A549 (cell line): Measurements from ENCODE around the gene RPS25. TPM values are rescaled to one million over a fixed set of nuclear protein-coding genes. Genes with fewer than 3 reads are reported as not detected.
A peak's percentile ranks its signal among the peaks of the same experiment; 100 is the strongest.

Source experiments
- ATAC-seq, 2 experiments: fragments of 200-7000 bp in 1 of 2; fragments of >200 bp in 1 of 2; cut with Nextera tagmentation in 1 of 2; cut with Tn5 transposase in 1 of 2; 3 replicates each; pipeline versions ENCODE4 v1.8.0 to v1.9.1; 2018 to 2020; ENCODE audit warnings: mild to moderate bottlenecking in 1 of 2, moderate library complexity in 1 of 2
- CTCF ChIA-PET: fragments of 300-600 bp; sonication (Branson Sonifier 250); formaldehyde crosslinking; extraction: SDS; loops from one replicate; lab custom pipeline; 2021; ENCODE audit warnings: antibody characterized with exemption, inconsistent platforms; lab: Yijun Ruan, JAX
- POLR2A ChIA-PET: fragments of 350-600 bp; formaldehyde crosslinking; extraction: SDS; loops from one replicate; lab custom pipeline; 2021; ENCODE audit warnings: antibody characterized with exemption, inconsistent platforms; lab: Yijun Ruan, JAX
- DNase-seq, 2 experiments: peaks; one replicate each; pipeline versions ENCODE4 v3.0.0 to v3.0.0-alpha.2; 2011 to 2016; ENCODE audit warnings: low read depth in 1 of 2, low spot score in 1 of 2
- FAIRE-seq: peaks from 2 replicates; lab custom pipeline; 2011; peaks lifted over from hg19 to GRCh38; lab: Jason Lieb, UNC
- H3K27ac ChIP-seq, 2 experiments: fragments of >200 bp; sonication (Bioruptor Twin); formaldehyde crosslinking; 3 replicates each; pipeline ENCODE4 v1.5.1; 2016 to 2017
- H3K4me1 ChIP-seq: fragments of >200 bp; sonication (Bioruptor Twin); formaldehyde crosslinking; 3 replicates; pipeline ENCODE4 v1.6.1; 2016
- H3K4me2 ChIP-seq: fragments of >200 bp; sonication (Bioruptor Twin); formaldehyde crosslinking; 3 replicates; pipeline ENCODE4 v1.6.1; 2016
- H3K4me3 ChIP-seq: fragments of >200 bp; sonication (Bioruptor Twin); formaldehyde crosslinking; 3 replicates; pipeline ENCODE4 v1.5.1; 2016
- H3K9me3 ChIP-seq: fragments of >200 bp; sonication (Bioruptor Twin); formaldehyde crosslinking; 3 replicates; pipeline ENCODE4 v1.6.1; 2016
- ATOH8 ChIP-seq: fragments of 250-450 bp; sonication (Bioruptor Pico); IDR thresholded peaks from 2 replicates; pipeline ENCODE4 v1.5.0; 2020; ENCODE audit warnings: low read depth, mild to moderate bottlenecking, moderate library complexity
- BHLHE40 ChIP-seq: IDR thresholded peaks from 2 replicates; pipeline ENCODE4 v1.6.1; 2012; ENCODE audit warnings: low read depth, low read length, inconsistent platforms
- CHD2 ChIP-seq: fragments of 150-350 bp; IDR thresholded peaks from 2 replicates; pipeline ENCODE4 v1.6.1; 2014; ENCODE audit warnings: low read length; ENCODE audit not compliant: partially characterized antibody
- CHD4 ChIP-seq: fragments of 200-600 bp; sonication (generic); IDR thresholded peaks from 2 replicates; pipeline ENCODE4 v1.6.1; 2016; ENCODE audit warnings: antibody characterized with exemption, mild to moderate bottlenecking, borderline replicate concordance
- E2F6 ChIP-seq: IDR thresholded peaks from 2 replicates; pipeline ENCODE4 v1.6.1; 2012; ENCODE audit warnings: low read depth, borderline replicate concordance
- EHF ChIP-seq: fragments of 250-450 bp; sonication (Bioruptor Pico); IDR thresholded peaks from 2 replicates; pipeline ENCODE4 v1.5.0; 2020; ENCODE audit warnings: mild to moderate bottlenecking
- EHMT2 ChIP-seq: fragments of 200-600 bp; sonication (generic); IDR thresholded peaks from 2 replicates; pipeline ENCODE4 v1.6.1; 2016; ENCODE audit warnings: antibody characterized with exemption, low read depth, mild to moderate bottlenecking, moderate library complexity
- ELK1 ChIP-seq: fragments of 150-350 bp; IDR thresholded peaks from 2 replicates; pipeline ENCODE4 v1.6.1; 2014; ENCODE audit warnings: low read depth, mild to moderate bottlenecking, low read length
- ESRRA ChIP-seq: fragments of 150-350 bp; IDR thresholded peaks from 2 replicates; pipeline ENCODE4 v1.6.1; 2014; ENCODE audit warnings: mild to moderate bottlenecking, low read length, borderline replicate concordance
- FOSL2 ChIP-seq, 2 experiments: fragments of 450-650 bp in 1 of 2; fragments of >200 bp in 1 of 2; sonication (Bioruptor Twin) in 1 of 2; formaldehyde crosslinking; IDR thresholded peaks; 2 replicates each; pipeline versions ENCODE4 v1.5.0 to v1.6.1; 2016 to 2020; ENCODE audit warnings: mild to moderate bottlenecking in 1 of 2, moderate library complexity in 1 of 2
- HES2 ChIP-seq: fragments of >200 bp; sonication (Bioruptor Twin); formaldehyde crosslinking; IDR thresholded peaks from 2 replicates; pipeline ENCODE4 v1.6.1; 2016
- HOXB5 ChIP-seq: fragments of 250-450 bp; sonication (Bioruptor Pico); IDR thresholded peaks from 2 replicates; pipeline ENCODE4 v1.5.0; 2020; ENCODE audit warnings: mild to moderate bottlenecking, moderate library complexity
- JUN ChIP-seq, 2 experiments: fragments of >200 bp; sonication (Bioruptor Twin); formaldehyde crosslinking; IDR thresholded peaks; 2 replicates in 1 of 2; 3 replicates in 1 of 2; pipeline ENCODE4 v1.6.1; 2016 to 2017
- JUNB ChIP-seq: fragments of >200 bp; sonication (Bioruptor Twin); formaldehyde crosslinking; IDR thresholded peaks from 2 replicates; pipeline ENCODE4 v1.6.1; 2016
- KDM1A ChIP-seq: fragments of 200-600 bp; sonication (generic); IDR thresholded peaks from 2 replicates; pipeline ENCODE4 v1.6.1; 2016; ENCODE audit warnings: low read depth, mild to moderate bottlenecking
- MAZ ChIP-seq: fragments of 150-350 bp; IDR thresholded peaks from 2 replicates; pipeline ENCODE4 v1.6.1; 2014; ENCODE audit warnings: antibody characterized with exemption, low read depth, low read length, borderline replicate concordance
- PHF8 ChIP-seq: fragments of 200-600 bp; sonication (generic); IDR thresholded peaks from 2 replicates; pipeline ENCODE4 v1.6.1; 2016; ENCODE audit warnings: low read depth, mild to moderate bottlenecking, antibody characterized with exemption, moderate library complexity, borderline replicate concordance
- POLR2A ChIP-seq: IDR thresholded peaks from 2 replicates; pipeline ENCODE4 v1.6.1; 2012; ENCODE audit warnings: mild to moderate bottlenecking, low read length
- SMC3 ChIP-seq: fragments of >200 bp; sonication (Bioruptor Twin); formaldehyde crosslinking; IDR thresholded peaks from 3 replicates; pipeline ENCODE4 v1.6.1; 2018; ENCODE audit warnings: inconsistent platforms
- SREBF2 ChIP-seq: fragments of 450-650 bp; IDR thresholded peaks from 2 replicates; pipeline ENCODE4 v1.6.1; 2014; ENCODE audit warnings: mild to moderate bottlenecking, moderate library complexity
- TFCP2L1 ChIP-seq: fragments of 250-450 bp; sonication (Bioruptor Pico); IDR thresholded peaks from 2 replicates; pipeline ENCODE4 v1.5.0; 2021; ENCODE audit warnings: mild to moderate bottlenecking
- TP53 ChIP-seq: fragments of 250-450 bp; sonication (Bioruptor Pico); IDR thresholded peaks from 2 replicates; pipeline ENCODE4 v1.5.0; 2021; ENCODE audit warnings: mild to moderate bottlenecking, moderate library complexity
- ZSCAN20 ChIP-seq: fragments of 250-450 bp; sonication (Bioruptor Pico); IDR thresholded peaks from 2 replicates; pipeline ENCODE4 v1.8.0; 2022; ENCODE audit warnings: mild to moderate bottlenecking, moderate library complexity
- WGBS: methylation state at CpG from one replicate; pipeline ENCODE4 v1.1.6; 2017; ENCODE audit errors: missing lambda C conversion rate; 5-methylcytosine and 5-hydroxymethylcytosine counted together
- polyA plus RNA-seq, 4 experiments: library from polyadenylated mRNA; depleted of rRNA in 3 of 4; stranded (reverse); fragments of >200 nt; fragmentation: RNase III in 1 of 4; extraction: RNeasy Plus Mini Kit Qiagen cat#74134 plus additional on column Dnase treatment in 1 of 4; gene quantifications; 2 replicates in 3 of 4; 3 replicates in 1 of 4; pipeline ENCODE4 v1.2.3, GENCODE V29; 2011 to 2017

Gene RPS25
- polyA plus RNA-seq, 2 of the 4 experiments (the other 2 are of a cell fraction) = 844 to 1,517 TPM

GRCh38 chr11:119011476-119012053 is 6.6 kb downstream of the RPS25 start (continued):
- TF ChIP-seq TP53 (CRISPR knock-in tag) = no peak
- no peak for TF ChIP-seq CHD4
- no peak for TF ChIP-seq POLR2A
- TF ChIP-seq JUN (IDR thresholded peaks at IDR 0.05) = no peak
- no peak for TF ChIP-seq PHF8
- TF ChIP-seq BHLHE40 = no peak
- no peak for TF ChIP-seq EHMT2

- no peak for ATAC-seq
- 79% methylated on average over 4 of the region's 4 CpGs for WGBS
These were observed 11.5 kb downstream of the RPS25 start for GRCh38 chr11:119006656-119007055.

GRCh38 chr11:119000906-119001305 is 17.2 kb downstream of the RPS25 start:
- Histone ChIP-seq H3K4me1 (peaks cover 28% of the 10 kb centered on the region), H3K27ac (no peak overlapping the region), H3K4me2 (no peak overlapping the region)
- WGBS = 24% methylated on average over 1 of the region's 1 CpG
- no peak for ATAC-seq
- FAIRE-seq = no peak
- no peak for TF ChIP-seq HOXB5
- no peak for TF ChIP-seq POLR2A
- no peak for TF ChIP-seq MAZ
- no peak for TF ChIP-seq JUNB
- TF ChIP-seq, all 56 proteins: peak for 0
- Histone ChIP-seq H3K4me3 (no peak overlapping the region), H3K9me3 (no peaks in the 10 kb centered on the region)
- CTCF ChIA-PET = interaction anchor here (1.0 kb wide), 1 partner anchor 13 kb away, joined by 6 read pairs; no protein-coding TSS in a partner anchor
- DNase-seq = no peak
- POLR2A ChIA-PET = no interaction called here

More at GRCh38 chr11:119006656-119007055, 11.5 kb downstream of the RPS25 start:
- Histone ChIP-seq H3K9me3 (no peaks in the 10 kb centered on the region), H3K4me1 (no peaks in the 10 kb centered on the region), H3K27ac (no peak overlapping the region), H3K4me3 (no peak overlapping the region), H3K4me2 (no peak overlapping the region)
- TF ChIP-seq TFCP2L1 (CRISPR knock-in tag) = no peak
- TF ChIP-seq JUN (IDR thresholded peaks at IDR 0.05) = no peak
- no peak for TF ChIP-seq POLR2A
- no peak for TF ChIP-seq ATOH8 (CRISPR knock-in tag)
- TF ChIP-seq EHF = no peak
- no peak for TF ChIP-seq ZSCAN20 (CRISPR knock-in tag)
- TF ChIP-seq E2F6 = no peak
- no peak for TF ChIP-seq ESRRA
- no peak for TF ChIP-seq HES2
- no peak for TF ChIP-seq KDM1A
- DNase-seq = no peak
- POLR2A ChIA-PET = no interaction called here
- no peak for FAIRE-seq
- CTCF ChIA-PET = no interaction called here

- DNase-seq = peak; percentile 38 to 50
- ATAC-seq = peak; percentile 55 to 59; a peak in 5 of 6 replicates
- Histone ChIP-seq H3K27ac (peak overlapping the region; percentile 88 to 96), H3K4me2 (peak overlapping the region; percentile 99), H3K4me1 (peaks cover 28% of the 10 kb centered on the region), H3K9me3 (no peaks in the 10 kb centered on the region), H3K4me3 (peak overlapping the region; percentile 97)
- TF ChIP-seq HOXB5 (no peak), ELK1 (no peak), SREBF2 (no peak), JUNB (no peak), FOSL2 (IDR thresholded peaks at IDR 0.05) (peak; percentile 34; the same call in 1 of the 2 replicates), FOSL2 (CRISPR knock-in tag; IDR thresholded peaks at IDR 0.05) (peak; percentile 69), SMC3 (no peak), CHD2 (no peak)
- ChIA-PET POLR2A (interaction anchor here (0.9 to 2.3 kb wide), 3 partner anchors 17 to 88 kb away, joined by 4 to 10 read pairs (median 7); partner anchors contain the start of genes RPS25 and TRAPPC4), CTCF (interaction anchor here (1.2 kb wide), 1 partner anchor 42 kb away, joined by 3 read pairs; the partner anchor contains the start of gene UPK2)
- WGBS = 3% methylated on average over 6 of the region's 6 CpGs
- FAIRE-seq = no peak
These were observed 19.3 kb downstream of the RPS25 start for GRCh38 chr11:118998822-118999221.
